ENCODE data around the gene FRMPD4.

Gene FRMPD4

GRCh38 chrX:12426420-12426819 is 288.1 kb downstream of the FRMPD4 start:
- CTCF ChIA-PET = no interaction called here
- DNase-seq (ENCODE audit: low spot score) = no peak
- TF ChIP-seq CTCF (conservative IDR thresholded peaks at IDR 0.05; ENCODE audit: low read depth) = no peak
- no peak overlapping the region for H3K27ac ChIP-seq
- POLR2A ChIA-PET (ENCODE audit: low non-redundant PET) = no interaction called here

DNA sequence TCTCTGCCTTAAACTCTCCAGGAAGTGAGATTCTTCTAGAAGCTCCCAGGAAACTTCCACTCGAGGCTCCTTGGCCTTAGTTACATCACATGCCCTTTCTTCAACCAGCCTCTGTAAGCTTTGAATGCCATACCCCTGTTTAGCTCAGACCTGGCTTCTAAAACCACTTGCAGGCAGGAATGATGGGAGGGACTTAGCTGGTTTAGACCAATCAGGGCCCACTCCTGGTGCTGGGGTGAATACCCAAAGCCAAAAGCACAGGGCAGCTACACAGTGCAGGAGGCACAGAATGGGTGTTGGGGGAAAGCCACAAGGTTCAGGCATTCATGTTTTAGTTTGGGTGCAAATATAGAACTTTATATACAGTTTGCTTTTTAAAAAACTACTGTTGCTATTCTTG is 296.2 kb downstream of the FRMPD4 start:
- CTCF ChIA-PET = no interaction called here
- no peak for DNase-seq (ENCODE audit: low spot score)
- POLR2A ChIA-PET (ENCODE audit: low non-redundant PET) = no interaction called here
- H3K27ac ChIP-seq = no peak overlapping the region
- TF ChIP-seq CTCF (conservative IDR thresholded peaks at IDR 0.05; ENCODE audit: low read depth) = no peak

DNA sequence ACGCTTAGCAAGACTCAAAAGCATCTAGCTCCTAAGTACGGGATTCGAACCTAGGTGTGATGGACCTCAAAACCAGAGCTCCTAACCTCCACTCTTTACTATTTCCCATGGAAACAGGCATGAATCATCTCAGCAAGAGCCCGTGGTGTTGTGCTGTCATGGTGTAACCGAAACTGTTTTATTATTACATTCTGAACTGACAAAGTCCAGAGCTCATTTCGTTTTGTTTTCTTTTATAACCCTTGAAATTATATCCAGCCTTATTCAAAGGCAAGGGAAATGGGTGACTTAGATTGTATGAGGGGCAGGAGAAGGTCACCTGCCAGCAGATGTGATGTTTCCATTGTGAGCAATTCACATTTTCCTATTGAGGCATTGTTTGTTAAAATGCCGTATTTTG is 301.1 kb downstream of the FRMPD4 start:
- CTCF ChIA-PET = no interaction called here
- no peak for DNase-seq (ENCODE audit: low spot score)
- POLR2A ChIA-PET (ENCODE audit: low non-redundant PET) = no interaction called here
- no peak overlapping the region for H3K27ac ChIP-seq
- no peak for TF ChIP-seq CTCF (conservative IDR thresholded peaks at IDR 0.05; ENCODE audit: low read depth)

GRCh38 chrX:12440246-12440645 is 302.0 kb downstream of the FRMPD4 start:
- no peak for DNase-seq (ENCODE audit: low spot score)
- CTCF ChIA-PET = no interaction called here
- no peak overlapping the region for H3K27ac ChIP-seq
- POLR2A ChIA-PET (ENCODE audit: low non-redundant PET) = no interaction called here
- no peak for TF ChIP-seq CTCF (conservative IDR thresholded peaks at IDR 0.05; ENCODE audit: low read depth)

- DNase-seq (ENCODE audit: low spot score) = peak; percentile 3
- ChIA-PET CTCF (no interaction called here), POLR2A (ENCODE audit: low non-redundant PET) (no interaction called here)
- TF ChIP-seq CTCF (conservative IDR thresholded peaks at IDR 0.05; ENCODE audit: low read depth) = no peak
- no peak overlapping the region for H3K27ac ChIP-seq
Observed at GRCh38 chrX:12441381-12442128, 303.3 kb downstream of the FRMPD4 start.

GRCh38 chrX:12443534-12444098 is 305.3 kb downstream of the FRMPD4 start:
- CTCF ChIA-PET = no interaction called here
- POLR2A ChIA-PET (ENCODE audit: low non-redundant PET) = no interaction called here
- DNase-seq (ENCODE audit: low spot score) = no peak
- TF ChIP-seq CTCF (conservative IDR thresholded peaks at IDR 0.05; ENCODE audit: low read depth) = no peak
- no peak overlapping the region for H3K27ac ChIP-seq

Measured in RWPE1 (cell line).